ENCODE measurements around the gene GABRD.

Gene GABRD

DNA sequence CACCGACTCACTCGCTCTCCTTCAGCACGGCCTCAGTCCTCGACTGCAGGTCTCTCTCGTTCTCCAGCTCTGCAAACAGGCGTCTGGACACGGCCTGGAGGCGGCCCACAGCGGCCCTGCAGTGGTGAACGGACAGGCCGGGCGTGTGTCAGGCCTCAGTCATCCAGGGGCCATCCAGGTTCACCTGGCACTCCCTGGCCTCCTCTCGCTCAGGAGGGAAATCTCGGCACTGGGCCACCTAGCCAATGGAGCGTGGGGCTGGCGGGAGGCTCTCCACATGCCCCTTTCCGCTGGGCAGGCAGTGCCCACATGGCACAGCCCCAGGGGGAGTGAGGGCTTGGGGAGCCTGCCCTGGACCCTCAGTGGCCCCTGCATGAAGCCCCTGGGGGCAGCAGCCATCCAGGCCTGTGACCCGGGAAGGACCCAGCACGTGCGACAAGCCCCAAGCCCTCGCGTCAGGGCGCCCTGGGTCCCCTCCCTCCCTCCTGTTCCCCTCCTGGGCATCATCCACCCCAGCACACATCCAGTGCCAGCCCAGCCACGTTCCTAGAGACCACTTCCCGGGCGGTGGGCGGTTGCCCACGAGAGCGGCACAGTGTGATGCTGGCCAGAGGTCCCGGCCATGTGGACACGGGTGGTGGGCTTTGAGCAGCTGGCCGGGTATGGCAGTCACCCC, 33.6 kb upstream of the GABRD start:
- DNase-seq = peak in 1 of 14 donors; percentile 40

DNA sequence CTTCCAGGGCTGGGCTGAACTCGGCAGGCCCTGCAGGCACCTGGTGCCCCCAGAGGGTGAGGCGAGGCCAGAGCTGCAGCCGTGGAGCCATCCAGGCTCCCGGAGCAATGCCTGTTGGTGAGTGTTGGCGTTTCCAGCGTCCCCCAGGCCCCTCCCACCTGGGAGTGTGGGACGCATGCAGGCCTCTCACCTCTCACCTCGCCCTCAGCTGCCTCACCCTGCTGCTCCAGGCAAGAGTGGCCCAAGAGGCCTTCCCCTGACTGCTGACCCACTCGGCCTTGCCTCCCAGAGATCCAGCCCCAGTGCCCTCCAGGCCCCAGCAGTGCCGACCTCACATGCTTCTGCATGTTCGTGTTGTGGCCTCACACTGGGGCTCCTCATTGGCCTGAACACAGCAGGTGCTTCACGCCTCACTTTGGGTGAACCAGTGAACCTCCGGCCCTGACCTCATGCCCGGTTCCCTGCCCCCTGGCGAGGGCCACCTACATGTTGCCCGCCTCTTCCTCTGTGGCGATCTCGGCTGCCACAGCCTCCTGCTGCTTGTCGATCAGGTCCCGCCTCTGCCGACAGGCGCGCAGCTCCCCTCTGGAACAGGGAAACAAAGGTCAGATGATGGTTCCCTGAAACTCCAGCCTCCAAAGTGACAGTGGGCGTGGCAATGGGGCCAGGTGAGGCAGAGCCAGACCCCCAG, 32.5 kb upstream of the GABRD start:
- DNase-seq = no peak

DNA sequence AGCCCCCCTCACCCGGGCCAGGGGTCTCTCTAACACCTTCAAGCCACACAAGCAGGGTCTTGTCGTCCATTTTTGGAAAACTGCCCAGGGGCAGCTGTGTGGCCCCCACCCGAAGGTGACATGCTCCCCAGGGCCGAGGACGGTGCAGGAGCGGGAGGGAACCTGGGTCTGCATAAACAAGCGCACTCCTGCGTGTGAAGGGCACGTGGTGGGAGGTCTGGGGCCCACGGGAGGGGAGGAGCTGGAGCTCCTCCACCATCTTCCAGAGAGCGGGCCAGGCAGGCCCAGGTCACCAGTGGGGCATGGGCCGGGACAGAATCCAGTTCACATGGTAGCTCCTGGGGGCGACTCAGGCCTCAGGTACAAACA, 32.0 kb upstream of the GABRD start:
- no peak for DNase-seq

DNA sequence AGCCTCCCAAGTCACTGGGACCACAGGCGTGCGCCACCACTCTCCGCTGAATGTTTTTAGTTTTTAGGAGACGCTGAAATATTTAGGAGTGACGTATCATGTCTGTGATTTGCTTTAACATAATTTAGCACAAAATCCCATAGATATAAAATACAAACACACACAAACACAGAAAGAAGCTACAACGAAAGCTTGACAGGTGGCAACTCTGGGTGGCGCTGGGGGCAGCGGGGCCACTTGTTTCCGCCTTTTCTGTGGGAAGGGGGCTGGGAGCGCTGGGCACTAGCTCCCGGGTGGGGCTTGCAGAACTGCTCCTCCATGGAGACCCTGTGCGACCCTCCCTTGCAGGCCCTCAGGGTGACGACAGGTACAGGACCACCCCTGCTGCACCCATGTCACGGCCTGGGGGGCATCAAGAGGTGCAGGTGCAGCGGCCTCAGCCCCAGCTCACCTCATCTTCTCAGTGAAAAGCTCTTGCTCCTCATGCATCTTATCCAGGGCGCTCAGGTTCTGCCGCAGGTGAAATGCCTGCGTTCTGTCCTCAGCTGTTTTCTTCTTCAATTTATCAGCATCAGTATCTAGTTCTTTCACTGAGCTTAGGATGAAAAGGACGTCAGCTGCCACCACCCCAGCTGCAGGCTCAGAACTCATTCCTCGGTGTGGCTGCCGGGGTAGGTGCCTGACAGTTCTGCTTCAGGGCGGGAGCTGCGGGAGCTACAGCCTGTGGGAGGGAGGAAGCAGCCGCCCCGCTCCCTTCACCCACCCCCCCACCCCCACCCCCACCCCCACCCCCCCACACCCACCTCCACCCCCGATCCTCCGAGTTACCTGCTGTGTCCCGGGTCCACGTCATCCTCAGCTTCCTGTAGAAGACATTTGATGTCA, 30.8 kb upstream of the GABRD start:
- DNase-seq = no peak

DNA sequence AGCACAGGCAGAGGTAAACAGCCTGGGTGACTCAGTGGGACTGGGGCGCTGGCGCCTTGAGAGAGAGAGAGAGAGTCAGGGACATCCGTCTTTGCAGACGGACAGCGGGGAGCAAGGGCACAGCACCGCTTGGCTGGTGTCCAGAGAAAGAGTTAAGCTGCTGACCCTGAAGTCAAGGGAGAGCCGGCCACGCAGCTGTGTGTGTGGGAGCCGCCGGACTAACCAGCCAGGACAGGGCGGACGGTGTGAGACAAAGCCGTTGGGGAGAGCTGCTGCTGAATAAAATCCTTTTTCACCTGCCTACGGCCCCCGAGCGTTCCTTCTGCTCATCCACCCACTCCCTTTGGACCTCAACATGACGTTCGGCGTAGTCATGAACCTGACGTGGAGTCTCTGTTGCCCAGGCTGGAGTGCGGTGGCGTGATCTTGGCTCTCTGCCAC, 30.0 kb upstream of the GABRD start:
- DNase-seq = no peak

DNA sequence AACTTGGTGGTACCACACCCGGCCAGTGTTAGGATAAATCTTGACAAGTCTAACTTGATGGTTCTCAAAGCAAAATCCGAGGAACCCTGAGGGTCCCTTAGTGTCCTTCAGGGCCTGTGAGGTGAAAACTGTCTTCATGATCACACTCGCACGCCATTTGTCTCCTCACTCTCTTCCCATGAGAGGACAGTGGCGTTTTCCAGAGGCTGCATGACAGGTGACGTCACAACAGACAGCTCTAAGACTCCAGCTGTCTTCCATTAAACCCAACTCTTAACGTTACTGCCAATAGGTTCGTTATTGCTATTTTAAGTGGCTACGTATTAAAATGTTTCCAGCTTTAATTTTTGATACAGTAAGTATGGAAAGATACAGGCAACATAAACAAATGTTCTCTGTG, 29.4 kb upstream of the GABRD start:
- no peak for DNase-seq

DNA sequence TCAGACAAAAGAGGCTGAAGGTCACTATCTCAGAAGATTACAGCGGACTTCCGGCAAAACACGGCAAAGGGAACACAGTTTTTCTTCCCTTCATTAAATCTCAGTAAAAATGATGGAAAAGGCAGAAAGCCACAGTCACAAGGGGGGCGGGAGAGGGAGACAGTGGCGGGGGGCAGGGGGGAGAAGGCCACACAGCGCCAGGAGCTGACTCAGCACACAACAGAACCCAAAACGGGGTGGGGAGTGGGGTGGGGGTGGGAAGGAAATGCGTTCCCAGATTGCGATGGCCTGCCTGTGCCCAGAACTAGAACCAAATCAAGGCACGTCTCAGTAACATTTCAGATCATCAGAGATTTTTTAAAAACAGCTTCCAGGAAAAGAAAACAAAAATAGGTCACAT, 28.9 kb upstream of the GABRD start:
- DNase-seq = peak in 2 of 14 donors; percentile 22 to 27

DNA sequence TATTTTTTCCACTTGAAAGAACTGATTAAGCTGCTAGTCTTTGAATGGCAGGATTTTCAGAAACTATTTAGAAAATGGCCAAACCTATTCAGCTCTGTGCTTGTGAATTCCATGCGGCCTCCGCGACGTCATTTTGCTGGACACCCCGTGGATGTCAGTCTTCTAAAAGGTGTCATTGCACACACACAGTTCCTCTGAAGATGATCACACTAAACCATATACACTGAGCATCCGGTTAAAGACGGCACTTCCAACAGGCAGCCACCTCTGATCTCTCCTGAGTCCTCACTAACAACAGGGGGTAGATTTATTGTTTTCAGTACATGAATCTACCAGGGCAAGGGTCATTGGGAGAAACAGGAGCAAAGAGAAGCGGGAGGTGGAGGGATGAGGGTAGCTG, 24.6 kb upstream of the GABRD start:
- DNase-seq = no peak

DNA sequence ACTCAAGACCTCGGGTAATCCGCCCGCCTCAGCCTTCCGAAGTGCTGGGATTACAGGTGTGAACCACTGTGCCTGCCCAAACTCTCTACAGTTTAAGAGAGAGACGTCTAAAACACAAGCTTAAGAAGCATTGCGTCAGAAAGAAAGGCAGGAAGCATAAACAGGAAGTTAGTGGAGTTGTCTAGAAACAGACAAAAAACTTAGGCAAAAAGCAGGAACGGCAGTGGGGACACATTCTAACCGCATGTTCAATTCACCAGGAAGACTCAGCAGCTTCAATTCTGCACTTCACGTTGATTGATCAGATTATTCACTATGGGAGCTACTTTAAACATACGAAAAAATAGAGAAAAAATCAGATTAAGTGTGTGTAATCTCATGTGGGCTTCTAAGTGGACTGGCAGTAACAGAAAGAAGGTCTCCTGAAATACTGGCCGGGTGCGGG, 22.9 kb upstream of the GABRD start:
- DNase-seq = no peak

DNA sequence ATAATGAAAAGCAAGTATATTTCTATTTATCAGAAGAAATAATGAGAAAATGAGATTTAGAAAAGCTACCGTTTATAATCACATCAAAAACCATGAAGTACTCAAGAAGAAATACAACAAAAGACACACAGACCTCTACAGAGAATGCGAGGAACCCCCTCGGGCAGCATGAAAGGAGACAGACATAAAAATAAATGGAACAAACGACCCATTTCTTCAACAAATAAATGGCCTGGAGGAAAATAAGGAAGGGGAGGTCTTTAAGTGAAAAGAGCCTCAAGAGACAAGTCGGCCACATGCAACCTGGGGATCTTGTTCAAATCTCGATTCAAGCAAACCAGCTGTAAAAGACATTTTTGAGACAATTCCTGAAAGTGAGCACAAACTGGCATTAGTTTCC, 21.6 kb upstream of the GABRD start:
- no peak for DNase-seq

DNA sequence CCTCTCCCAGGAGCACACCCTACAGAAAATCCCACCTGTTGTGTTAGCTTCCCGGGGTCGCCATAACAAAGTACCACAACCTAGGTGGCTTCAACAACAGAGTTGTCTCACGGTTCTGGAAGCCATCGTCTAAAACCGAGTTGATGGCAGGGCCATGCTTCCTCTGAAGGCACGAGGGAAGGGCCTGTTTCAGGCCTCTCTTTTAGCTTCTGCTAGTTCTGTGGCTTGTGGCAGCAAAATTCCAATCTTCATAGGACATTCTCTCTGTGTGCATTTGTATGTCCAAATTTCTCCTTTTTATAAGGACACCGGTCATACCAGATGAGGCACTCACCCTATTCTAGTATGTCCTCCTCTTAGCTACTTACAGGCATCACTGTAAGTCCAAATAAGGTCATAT, 18.7 kb upstream of the GABRD start:
- no peak for DNase-seq

DNA sequence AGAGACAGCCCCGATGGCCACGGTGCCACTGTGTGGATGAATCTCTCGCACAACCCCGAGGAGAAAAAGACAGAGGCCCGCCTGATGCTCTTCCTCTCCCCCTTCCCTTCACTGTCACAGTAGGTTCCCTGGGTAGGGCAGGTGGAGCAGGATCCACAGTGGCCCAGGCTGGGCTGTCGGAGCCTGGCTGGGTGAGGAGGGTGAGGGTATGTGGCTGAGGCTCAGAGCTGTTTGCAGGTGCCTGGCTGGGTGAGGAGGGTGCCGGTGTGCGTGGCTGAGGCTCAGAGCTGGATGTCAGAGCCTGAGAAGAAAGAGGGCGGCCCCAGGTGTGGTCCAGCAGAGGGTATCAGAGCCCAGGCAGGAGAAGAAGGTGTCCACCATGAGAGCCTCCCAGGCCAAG, 18.3 kb upstream of the GABRD start:
- DNase-seq = no peak

DNA sequence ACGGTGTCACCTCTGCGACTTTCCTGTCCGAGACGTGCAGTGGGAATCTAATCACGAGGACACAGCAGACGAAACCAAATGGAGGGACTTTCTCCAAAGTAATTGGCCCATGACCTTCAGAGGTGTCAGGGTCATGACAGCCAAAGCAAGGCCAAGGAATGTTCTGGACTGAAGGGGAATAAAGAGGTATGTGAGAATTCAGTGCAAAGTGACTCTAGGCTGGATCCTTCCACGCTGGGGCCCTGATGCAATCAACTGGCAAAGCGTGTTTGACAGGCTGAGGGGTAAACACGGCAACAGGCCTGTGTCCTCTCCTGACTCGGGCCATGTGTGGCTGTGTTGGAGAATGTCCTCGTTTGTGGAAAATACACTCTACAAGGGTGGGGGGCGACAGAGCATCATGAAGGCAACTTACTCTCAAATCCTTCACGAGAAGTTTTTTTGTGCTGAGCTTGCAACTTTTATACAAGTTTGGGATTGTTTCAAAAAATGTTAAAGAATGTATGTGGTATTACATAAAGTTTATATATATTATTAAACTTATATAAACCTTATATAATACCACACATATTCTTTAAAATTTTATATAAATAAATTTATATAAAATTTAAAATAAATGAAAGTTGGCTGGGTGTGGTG, 17.3 kb upstream of the GABRD start:
- no peak for DNase-seq

DNA sequence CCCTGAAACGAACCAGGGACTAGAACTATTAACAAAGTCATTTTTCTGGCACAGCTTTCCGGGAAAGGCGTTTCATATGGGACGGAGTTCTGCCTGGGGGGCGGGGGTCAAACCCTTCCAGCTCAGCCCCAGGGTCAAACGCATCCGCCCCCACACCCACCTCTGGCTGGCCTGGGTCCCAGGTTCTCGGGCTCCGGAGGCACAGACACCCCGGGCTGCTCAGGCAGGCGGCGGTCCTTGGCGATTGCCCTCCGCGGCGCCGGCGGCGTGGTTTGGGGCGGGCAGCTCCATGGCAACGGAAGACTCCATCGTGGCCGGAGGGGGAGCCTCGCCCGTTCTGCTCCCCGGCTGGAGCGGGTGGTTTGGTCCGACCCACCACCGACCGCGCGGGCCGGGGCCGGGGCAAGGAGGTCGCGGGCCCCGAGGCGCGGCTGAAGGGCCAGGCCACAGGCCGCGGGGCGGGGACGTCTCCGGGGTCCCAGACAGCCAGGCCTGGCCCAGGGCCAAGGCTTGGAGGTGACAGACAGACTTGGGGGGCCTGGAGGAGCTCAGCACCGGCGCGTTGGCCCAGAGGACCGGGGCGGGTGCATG, 15.5 kb upstream of the GABRD start, which contains the start of gene CFAP74:
TSS of gene CFAP74 (minus strand) at position 246 of the 591 bp plus-strand sequence. CDS start 12,830 bp downstream, outside the sequence.
- DNase-seq = peak in 5 of 14 donors; percentile 18 to 68 (median 37)

DNA sequence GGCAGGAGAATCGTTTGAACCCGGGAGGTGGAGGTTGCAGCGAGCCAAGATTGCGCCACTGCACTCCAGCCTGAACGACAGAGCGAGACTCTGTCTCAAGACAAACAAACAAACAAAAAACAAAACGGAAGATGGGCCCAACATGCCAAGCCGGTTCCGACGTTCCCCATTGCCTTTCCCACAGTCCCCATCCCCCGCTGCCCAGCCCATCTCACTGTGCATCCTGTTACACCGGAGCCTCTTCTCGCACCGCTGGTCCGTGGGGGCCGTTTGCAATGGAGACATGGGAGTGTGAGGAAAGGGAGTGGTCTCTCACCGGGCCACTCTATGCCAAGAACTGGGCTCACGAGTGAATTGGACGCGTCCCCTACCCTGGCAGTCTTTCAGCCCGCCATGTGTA, 14.3 kb upstream of the GABRD start:
- DNase-seq = no peak

DNA sequence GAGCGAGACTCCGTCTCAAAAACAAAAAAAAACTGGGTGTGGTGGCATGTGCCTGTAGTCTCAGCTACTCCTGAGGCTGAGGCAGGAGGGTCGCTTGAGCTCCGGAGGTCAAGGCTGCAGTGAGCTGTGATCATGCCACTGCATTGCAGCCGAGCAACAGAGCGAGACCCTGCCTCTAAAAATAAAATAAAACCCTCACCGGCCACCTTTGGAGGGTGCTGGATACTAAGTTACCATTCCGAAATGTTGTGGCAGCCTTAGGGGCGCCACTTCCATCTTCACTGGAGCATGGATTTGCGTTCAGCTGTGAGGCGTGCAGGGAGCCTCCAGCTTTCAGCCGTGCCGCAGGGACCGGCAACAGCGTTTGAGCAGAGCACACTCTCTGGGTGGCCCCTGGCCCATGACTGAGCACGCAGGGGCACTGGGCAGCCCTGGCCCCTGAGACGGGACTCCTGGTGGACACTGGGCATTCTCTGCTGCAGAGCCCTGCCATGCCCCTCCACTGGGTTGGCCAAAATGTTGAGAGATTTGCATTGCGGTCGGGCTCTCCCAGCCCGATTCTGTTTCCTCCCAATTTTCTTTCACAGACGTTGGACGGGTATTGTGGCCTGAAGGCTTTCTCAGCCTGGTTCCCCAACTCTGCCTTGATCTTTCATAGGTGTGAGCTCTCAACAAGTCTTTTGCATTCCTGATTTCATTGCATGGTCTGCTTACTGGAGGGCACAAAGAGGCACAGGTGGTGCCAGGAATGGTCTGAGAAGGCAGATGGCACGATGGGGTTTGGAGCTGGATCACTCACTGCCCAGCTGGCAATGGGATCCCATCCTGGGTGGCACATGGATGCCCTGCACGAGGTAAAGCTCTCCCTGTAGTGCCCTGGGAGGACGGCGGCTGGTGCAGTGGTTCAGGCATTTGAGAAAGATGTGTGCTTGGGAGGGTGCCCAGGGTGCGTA, 9.8 kb upstream of the GABRD start:
- peak in 1 of 14 donors; percentile 91 for DNase-seq

DNA sequence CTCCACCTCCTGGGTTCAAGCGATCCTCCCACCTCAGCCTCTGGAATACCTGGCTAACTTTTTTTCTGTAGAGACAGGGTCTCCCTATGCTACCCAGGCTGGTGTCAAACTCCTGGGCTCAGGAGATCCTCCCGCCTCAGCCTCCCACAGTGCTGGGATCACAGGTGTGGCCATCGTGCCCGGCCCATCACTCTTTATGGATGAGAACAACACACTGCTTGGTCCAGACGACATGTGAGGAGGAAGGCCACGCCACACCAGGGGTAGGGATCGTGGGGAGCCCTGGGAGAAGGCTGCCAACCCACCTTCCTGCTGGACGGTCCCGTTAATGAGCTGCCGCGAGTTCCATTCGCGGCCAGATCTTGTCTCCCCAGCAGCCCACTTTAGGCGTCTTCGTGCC, 5.0 kb upstream of the GABRD start:
- DNase-seq = no peak

DNA sequence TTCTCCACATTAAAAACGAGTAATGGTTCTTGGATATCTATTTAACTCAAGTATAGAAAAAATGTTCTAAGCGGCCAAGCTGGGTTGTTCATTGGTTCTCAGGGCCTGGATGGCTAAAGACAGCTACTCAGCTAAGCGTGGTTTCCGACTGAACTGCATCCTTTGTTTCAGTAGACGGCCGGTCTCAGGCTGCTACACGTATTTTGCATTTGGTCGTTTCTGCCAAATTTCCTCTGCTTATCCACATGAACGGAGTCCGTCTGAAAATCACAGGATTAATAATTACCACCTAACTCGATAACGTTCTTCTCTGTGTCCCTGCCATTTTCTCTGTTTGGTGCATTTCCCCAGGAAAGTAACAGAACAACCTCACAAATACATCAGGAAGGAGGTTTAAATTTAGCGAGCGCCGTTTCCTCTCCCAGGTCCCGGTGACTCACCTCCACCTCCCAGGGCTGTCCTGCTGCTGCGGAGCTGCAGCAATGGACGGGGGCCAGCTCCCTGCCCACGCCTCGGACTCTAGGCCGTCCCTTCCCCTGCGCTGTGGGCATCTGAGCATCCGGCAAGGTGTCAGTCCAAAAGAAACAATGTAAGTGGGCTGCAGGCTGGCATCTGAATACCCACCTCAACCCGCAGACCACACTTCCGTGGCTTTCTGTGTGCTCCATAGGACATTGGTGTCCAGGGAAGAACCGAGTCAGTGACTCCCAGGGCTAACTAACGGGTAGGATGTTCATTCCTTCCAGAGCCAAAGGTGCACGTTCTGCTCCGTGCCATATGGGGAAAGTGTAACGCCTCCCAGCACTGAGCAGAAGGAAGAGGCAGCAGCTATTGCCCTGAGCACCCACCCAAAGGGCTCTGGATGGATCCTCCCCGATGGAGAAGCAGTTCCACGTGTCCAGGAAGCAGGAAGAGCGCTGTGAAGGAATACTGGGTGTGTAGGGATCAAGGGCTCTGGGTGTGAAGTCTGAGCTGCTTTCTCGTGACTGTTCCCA, 4.1 kb upstream of the GABRD start:
- peak in 2 of 14 donors; percentile 26 to 89 for DNase-seq

DNA sequence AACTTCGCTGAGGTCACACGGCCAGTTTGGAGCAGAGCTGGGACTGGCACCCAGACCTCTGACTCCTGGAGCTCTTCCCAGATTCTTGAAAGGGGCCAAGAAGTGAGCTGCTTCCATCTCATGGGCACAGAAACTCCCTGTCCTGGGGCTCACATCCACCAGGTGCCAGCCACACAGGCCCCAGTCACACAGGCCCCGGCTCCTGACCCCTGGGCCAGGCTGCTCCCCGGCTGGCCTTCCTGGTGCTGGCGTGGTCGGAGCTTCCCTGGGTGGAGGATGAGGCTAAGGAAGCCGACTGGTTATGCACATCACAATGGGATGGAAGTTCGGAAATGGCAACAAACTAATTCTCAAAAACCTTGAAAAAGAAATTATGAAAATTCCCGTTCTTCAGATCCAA, 3.0 kb upstream of the GABRD start:
- DNase-seq = peak in 4 of 14 donors; percentile 15 to 21 (median 18)

Data from C1 segment of cervical spinal cord (tissue), 14 donors.